PC-3 (cell line): ENCODE data around the gene MS4A15. TPM values are rescaled to one million over a fixed set of nuclear protein-coding genes. Genes with fewer than 3 reads are reported as not detected.

Source experiments
- ATAC-seq: fragments of 200-7000 bp; cut with Tn5 transposase; 2 replicates; pipeline ENCODE4 v1.9.1; 2020; ENCODE audit warnings: mild to moderate bottlenecking, moderate library complexity
- BruUV-seq: library from RNA; stranded (reverse); fragments of 400-500 nt; replicated peaks from 2 replicates; lab custom pipeline; 2021; lab: Mats Ljungman, UMichigan
- CTCF ChIA-PET: fragments of 300-600 bp; sonication (Branson Sonifier 250); formaldehyde crosslinking; loops from one replicate; lab custom pipeline; 2022; ENCODE audit warnings: antibody characterized with exemption; lab: Charles Lee
- POLR2A ChIA-PET: fragments of 300-600 bp; sonication (Branson Sonifier 250); formaldehyde crosslinking; loops from one replicate; lab custom pipeline; 2022; ENCODE audit warnings: antibody characterized with exemption; ENCODE audit not compliant: unreplicated experiment; lab: Charles Lee
- DNase-seq: peaks from one replicate; pipeline ENCODE4 v3.0.0-alpha.2; 2015
- H2AFZ ChIP-seq: fragments of 300-600 bp; sonication (generic); 2 replicates; pipeline ENCODE4 v1.6.0; 2016; ENCODE audit warnings: antibody characterized with exemption, low read length
- H3F3A ChIP-seq: fragments of 300-600 bp; sonication (generic); one replicate; pipeline ENCODE4 v1.6.0; 2017; ENCODE audit warnings: antibody characterized with exemption, low read length, control low read depth, mild to moderate bottlenecking; ENCODE audit not compliant: unreplicated experiment
- H3K27ac ChIP-seq: fragments of 300-600 bp; sonication (generic); 2 replicates; pipeline ENCODE4 v1.5.1; 2016; ENCODE audit warnings: mild to moderate bottlenecking, low read length
- H3K27me3 ChIP-seq: fragments of 300-600 bp; sonication (generic); 2 replicates; pipeline ENCODE4 v1.6.1; 2016; ENCODE audit warnings: low read length, mixed read lengths
- H3K36me3 ChIP-seq: fragments of 300-600 bp; sonication (generic); 2 replicates; pipeline ENCODE4 v1.6.1; 2016; ENCODE audit warnings: low read depth, mixed run types, low read length, mixed read lengths
- H3K4me1 ChIP-seq: fragments of 300-600 bp; sonication (generic); 2 replicates; pipeline ENCODE4 v1.5.1; 2016; ENCODE audit warnings: low read length; ENCODE audit not compliant: insufficient read depth
- H3K4me2 ChIP-seq: fragments of 300-600 bp; sonication (generic); 2 replicates; pipeline ENCODE4 v1.6.0; 2016; ENCODE audit warnings: low read length
- H3K4me3 ChIP-seq: fragments of 300-600 bp; sonication (generic); 2 replicates; pipeline ENCODE4 v1.5.1; 2016; ENCODE audit warnings: mild to moderate bottlenecking, low read length, mixed read lengths
- H3K79me2 ChIP-seq: fragments of 300-600 bp; sonication (generic); 2 replicates; pipeline ENCODE4 v1.6.1; 2017; ENCODE audit warnings: low read length, mixed read lengths
- H3K9ac ChIP-seq: fragments of 300-600 bp; sonication (generic); 2 replicates; pipeline ENCODE4 v1.6.0; 2016; ENCODE audit warnings: mild to moderate bottlenecking, low read length
- H3K9me2 ChIP-seq: fragments of 300-600 bp; sonication (generic); replicated peaks from 2 replicates; pipeline ENCODE4 v1.6.1; 2016; ENCODE audit warnings: mixed run types, low read length, mixed read lengths
- H3K9me3 ChIP-seq: fragments of 300-600 bp; sonication (generic); 2 replicates; pipeline ENCODE4 v1.6.1; 2016; ENCODE audit warnings: low read length, mixed read lengths
- H4K20me1 ChIP-seq: fragments of 300-600 bp; sonication (generic); 2 replicates; pipeline ENCODE4 v1.6.1; 2016; ENCODE audit warnings: low read length, mixed read lengths
- CTCF ChIP-seq: fragments of 300-600 bp; sonication (generic); conservative IDR thresholded peaks from 2 replicates; pipeline ENCODE4 v1.5.1; 2017; ENCODE audit warnings: antibody characterized with exemption, low read depth, mild to moderate bottlenecking, low read length
- EZH2 ChIP-seq: fragments of 300-600 bp; sonication (generic); IDR thresholded peaks from one replicate; pipeline ENCODE4 v1.6.1; 2017; ENCODE audit warnings: antibody characterized with exemption, mild to moderate bottlenecking, low read length; ENCODE audit not compliant: unreplicated experiment
- EZH2phosphoT487 ChIP-seq: fragments of 300-600 bp; sonication (generic); IDR thresholded peaks from 2 replicates; pipeline ENCODE4 v1.6.1; 2018; ENCODE audit warnings: mild to moderate bottlenecking, antibody characterized with exemption, low read length, borderline replicate concordance
- intact Hi-C: fragments of 100-400 bp; cut with micrococcal nuclease; formaldehyde crosslinking; loops from 2 replicates; pipeline ENCODE4 v1.9.0; 2023
- total RNA-seq: library from RNA; depleted of rRNA; stranded (reverse); fragments of >200 nt; gene quantifications from 2 replicates; pipeline ENCODE4 v1.2.3, GENCODE V29; 2014

Gene MS4A15
- total RNA-seq, 1 experiment from 2014 or later: not detected

- CTCF ChIA-PET: no interaction called here
- no peak for TF ChIP-seq EZH2
- no peak for TF ChIP-seq EZH2phosphoT487
- TF ChIP-seq CTCF: no peak
- no peak overlapping the region for H3K4me2 ChIP-seq
These were observed 12.6 kb upstream of the MS4A15 start for GRCh38 chr11:60744114-60744513.

GRCh38 chr11:60747359-60747873 lies 9.3 kb upstream of the MS4A15 start:
- peaks cover 13% of the 10 kb centered on the region for H3K27me3 ChIP-seq
- no peaks in the 10 kb centered on the region for H3K9me2 ChIP-seq
- H3K27ac ChIP-seq: no peak overlapping the region
- no peak for ATAC-seq
- intact Hi-C loops: no loop called here
- H3F3A ChIP-seq: no peaks in the 10 kb centered on the region
- DNase-seq: no peak
- POLR2A ChIA-PET: no interaction called here
- BruUV-seq: no TSS peak
- no peak overlapping the region for H3K4me2 ChIP-seq
- CTCF ChIA-PET: no interaction called here
- H3K4me1 ChIP-seq: no peaks in the 10 kb centered on the region
- H3K36me3 ChIP-seq: no peaks in the 10 kb centered on the region
- no peak overlapping the region for H3K9ac ChIP-seq
- H3K79me2 ChIP-seq: no peaks in the 10 kb centered on the region
- H4K20me1 ChIP-seq: no peaks in the 10 kb centered on the region
- H2AFZ ChIP-seq: no peak overlapping the region
- H3K4me3 ChIP-seq: no peak overlapping the region
- TF ChIP-seq EZH2phosphoT487: no peak
- no peak for TF ChIP-seq CTCF
- no peak for TF ChIP-seq EZH2
- H3K9me3 ChIP-seq: no peaks in the 10 kb centered on the region

More at GRCh38 chr11:60744114-60744513, 12.6 kb upstream of the MS4A15 start:
- peaks cover 11% of the 10 kb centered on the region for H3K27me3 ChIP-seq
- H4K20me1 ChIP-seq: no peaks in the 10 kb centered on the region
- no peaks in the 10 kb centered on the region for H3K4me1 ChIP-seq
- H3K36me3 ChIP-seq: no peaks in the 10 kb centered on the region
- H3K9me3 ChIP-seq: no peaks in the 10 kb centered on the region
- no peak overlapping the region for H3K4me3 ChIP-seq
- no peak overlapping the region for H3K9ac ChIP-seq
- H2AFZ ChIP-seq: no peak overlapping the region
- no peaks in the 10 kb centered on the region for H3K79me2 ChIP-seq
- no peaks in the 10 kb centered on the region for H3F3A ChIP-seq
- no peak overlapping the region for H3K27ac ChIP-seq
- intact Hi-C loops: no loop called here
- POLR2A ChIA-PET: no interaction called here
- BruUV-seq: no TSS peak
- no peak for ATAC-seq
- H3K9me2 ChIP-seq: no peaks in the 10 kb centered on the region
- DNase-seq: no peak

- TF ChIP-seq EZH2phosphoT487 (no peak), EZH2 (no peak), CTCF (no peak)
- no peak for ATAC-seq
These were observed 8.4 kb upstream of the MS4A15 start for GRCh38 chr11:60748225-60748624.

More at GRCh38 chr11:60748225-60748624, 8.4 kb upstream of the MS4A15 start:
- H3K36me3 ChIP-seq: no peaks in the 10 kb centered on the region
- no peaks in the 10 kb centered on the region for H3K9me2 ChIP-seq
- no peaks in the 10 kb centered on the region for H3K9me3 ChIP-seq
- H3K27ac ChIP-seq: no peak overlapping the region
- intact Hi-C loops: no loop called here
- no peak for DNase-seq
- peaks cover 21% of the 10 kb centered on the region for H3K27me3 ChIP-seq
- no peak overlapping the region for H3K4me3 ChIP-seq
- no peaks in the 10 kb centered on the region for H3K4me1 ChIP-seq
- no peak overlapping the region for H3K4me2 ChIP-seq
- H4K20me1 ChIP-seq: no peaks in the 10 kb centered on the region
- no peak overlapping the region for H3K9ac ChIP-seq
- no TSS peak for BruUV-seq
- no peak overlapping the region for H2AFZ ChIP-seq
- no peaks in the 10 kb centered on the region for H3K79me2 ChIP-seq
- POLR2A ChIA-PET: no interaction called here
- H3F3A ChIP-seq: no peaks in the 10 kb centered on the region
- CTCF ChIA-PET: no interaction called here
